ELR (cell line): ENCODE measurements around the gene SIRT3.
"Not testable (repeated sequence)": the region's sequence is repeated elsewhere in the genome, so short reads cannot be mapped to it uniquely, and the experiment has no call there.

Source experiments
- DNase-seq: peaks from one replicate; pipeline ENCODE4 v3.0.0-alpha.2; 2015; ENCODE audit warnings: low read depth

Gene SIRT3

DNA sequence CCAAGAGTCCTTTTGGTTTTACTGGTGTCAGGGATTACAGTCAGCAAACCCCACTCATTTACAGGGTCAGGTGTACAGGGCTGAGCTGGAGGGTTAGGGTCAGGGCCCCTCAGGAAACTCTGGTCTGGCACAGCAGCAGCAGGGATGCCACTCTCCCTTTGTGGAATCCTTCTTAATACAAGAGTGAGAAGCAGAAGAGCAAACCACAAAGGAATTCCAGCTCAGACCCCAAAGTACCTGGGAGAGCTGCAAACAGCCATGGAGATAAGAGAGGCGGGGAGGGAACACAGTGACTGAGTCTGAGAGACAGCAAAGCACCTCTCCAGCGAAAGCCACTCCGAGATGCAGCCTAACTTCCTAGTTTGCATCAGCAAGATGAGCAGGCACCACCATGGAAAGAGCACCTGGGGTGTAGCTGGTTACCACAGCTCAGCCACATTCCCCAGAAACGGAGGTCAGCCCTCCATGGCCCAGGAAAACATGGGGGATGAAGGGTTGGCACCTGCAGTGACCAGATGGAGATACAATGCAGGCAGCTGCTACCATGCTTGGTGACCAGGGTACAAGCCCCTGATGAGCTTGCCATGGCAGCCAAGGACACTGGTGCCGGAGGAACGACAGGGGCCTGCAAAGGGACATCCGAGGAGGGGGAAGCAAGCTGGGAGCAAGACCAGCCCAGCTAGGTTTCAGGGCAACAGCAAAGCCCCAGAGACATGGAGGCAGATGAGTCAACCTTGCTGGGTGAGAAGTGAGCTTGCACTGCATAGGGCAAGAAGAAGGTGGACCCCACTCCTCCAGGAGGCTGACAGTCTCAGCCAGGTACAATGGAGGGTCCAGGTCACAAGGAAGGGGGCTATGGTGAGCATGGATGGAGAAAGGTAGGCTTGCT, 32.8 kb downstream of the SIRT3 start:
- DNase-seq: no peak

DNA sequence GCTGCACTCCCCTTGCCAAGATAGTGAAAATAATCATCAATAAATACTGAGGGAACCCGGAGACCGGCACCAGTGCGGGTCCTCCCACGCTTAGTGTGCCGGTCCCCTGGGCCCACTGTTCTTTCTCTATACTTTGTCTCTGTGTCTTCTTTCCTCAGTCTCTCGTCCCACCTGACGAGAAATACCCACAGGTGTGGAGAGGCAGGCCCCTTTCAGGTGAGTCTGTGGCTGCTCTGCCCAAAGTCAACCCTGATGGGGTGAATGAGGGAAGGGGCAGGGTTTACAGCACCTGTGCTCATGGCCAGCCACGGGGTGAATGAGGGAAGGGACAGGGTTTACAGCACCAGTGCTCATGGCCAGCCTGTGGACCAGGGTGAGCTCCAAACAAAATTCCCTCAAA, 33.7 kb downstream of the SIRT3 start:
- DNase-seq: no peak

GRCh38 chr11:201966-202365, 34.2 kb downstream of the SIRT3 start:
- no peak for DNase-seq

DNA sequence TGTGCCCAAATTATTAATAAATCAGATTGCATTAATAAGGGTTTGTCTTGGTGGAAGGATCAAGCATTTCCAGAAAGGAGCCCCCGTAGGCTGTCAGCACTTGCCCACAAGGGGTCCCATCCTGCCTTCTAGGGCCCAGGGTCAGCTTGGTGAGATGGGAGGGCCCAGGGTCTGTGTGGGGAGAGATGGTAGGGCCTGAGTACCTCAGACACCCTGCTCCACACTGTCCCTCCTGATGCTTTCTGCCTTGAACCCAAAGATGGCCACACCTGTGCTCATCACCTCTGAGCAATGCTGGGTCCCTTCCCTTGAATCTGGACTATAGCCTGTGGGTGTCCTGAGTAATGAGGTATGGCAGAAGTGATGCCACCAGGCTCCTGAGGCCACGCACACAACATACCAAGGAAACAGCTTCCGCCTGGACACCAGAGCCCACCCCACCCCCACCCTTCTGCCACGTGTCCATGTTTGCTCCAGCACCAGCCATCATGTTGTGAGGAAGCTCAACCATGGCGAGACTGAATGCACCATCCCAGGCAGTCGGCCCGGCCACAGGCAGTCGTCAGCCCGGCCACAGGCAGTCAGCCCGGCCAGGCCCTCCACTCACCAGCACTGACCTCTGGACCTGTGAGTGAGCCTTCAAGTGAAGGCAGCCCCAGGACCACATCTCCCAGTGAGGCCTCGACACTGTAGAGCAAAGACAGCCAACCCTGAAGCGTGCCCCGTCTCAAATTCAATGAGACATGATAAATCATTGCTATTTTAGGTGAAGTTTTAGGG, 35.7 kb downstream of the SIRT3 start:
- no peak for DNase-seq

DNA sequence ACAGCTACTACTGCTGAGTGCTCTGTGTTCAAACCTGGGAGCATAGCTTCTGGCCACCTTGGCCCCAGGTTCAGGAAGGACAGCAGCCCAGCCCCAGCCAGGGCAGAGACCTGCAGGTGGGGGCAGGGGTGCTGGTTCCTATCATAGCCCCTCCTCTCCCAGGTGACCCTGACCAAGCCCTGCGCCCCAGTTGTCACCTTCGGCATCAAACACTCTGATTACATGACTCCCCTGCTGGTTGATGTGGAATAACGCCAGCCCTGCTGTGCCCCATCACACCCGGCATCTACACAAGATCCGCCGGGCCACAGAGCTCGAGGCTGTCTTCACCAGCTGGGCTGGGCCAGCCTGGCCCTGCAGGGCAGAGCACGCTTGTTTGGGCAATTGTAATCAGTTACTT, 36.4 kb downstream of the SIRT3 start:
- no peak for DNase-seq

- DNase-seq: no peak
Measured at GRCh38 chr11:199004-199581, 37.0 kb downstream of the SIRT3 start.

- no peak for DNase-seq
Measured at GRCh38 chr11:198236-198806, 37.8 kb downstream of the SIRT3 start.

DNA sequence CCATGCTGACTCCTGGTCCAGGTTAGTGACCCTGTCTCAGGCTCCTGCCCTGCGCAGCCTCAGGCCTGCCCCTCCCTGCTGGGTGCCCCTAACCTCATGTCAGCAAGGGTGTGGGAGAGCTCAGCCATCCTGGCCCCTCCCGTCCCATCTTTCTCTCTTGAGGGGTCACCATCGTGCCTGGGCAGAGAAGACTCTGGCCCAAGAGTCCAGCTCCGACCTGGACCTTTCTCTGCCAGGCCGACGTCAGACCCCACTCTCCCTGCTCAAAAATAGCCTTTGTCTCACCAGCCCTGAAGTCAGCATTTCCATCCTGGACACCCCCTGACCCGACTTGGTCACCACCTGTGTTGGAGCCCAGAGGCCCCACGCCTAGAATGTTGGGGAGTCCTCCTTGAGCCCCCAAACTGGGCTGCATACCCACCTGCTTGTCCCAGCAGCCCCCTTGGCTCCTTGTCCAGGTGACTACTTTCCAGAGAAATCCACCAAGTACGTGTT, 38.4 kb downstream of the SIRT3 start:
- DNase-seq: no peak

- no peak for DNase-seq
Measured at GRCh38 chr11:196786-197731, 39.1 kb downstream of the SIRT3 start.

DNA sequence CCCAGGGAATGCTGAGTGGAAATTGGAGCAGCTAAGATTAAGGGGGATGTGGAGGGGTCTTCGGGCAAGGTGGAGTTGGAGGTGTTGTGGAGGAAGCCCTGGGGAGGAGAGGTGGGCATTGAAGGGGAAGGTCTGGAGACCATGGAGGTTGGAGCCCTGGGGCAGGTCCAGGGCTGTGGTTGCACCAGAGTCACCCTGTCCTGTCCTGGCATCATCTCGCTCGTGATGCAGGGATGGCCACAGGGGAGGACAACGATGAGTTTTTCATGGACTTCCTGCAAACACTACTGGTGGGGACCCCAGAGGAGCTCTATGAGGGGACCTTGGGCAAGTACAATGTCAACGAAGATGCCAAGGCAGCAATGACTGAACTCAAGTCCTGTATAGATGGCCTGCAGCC, 42.7 kb downstream of the SIRT3 start:
- DNase-seq: not testable (repeated sequence)

DNA sequence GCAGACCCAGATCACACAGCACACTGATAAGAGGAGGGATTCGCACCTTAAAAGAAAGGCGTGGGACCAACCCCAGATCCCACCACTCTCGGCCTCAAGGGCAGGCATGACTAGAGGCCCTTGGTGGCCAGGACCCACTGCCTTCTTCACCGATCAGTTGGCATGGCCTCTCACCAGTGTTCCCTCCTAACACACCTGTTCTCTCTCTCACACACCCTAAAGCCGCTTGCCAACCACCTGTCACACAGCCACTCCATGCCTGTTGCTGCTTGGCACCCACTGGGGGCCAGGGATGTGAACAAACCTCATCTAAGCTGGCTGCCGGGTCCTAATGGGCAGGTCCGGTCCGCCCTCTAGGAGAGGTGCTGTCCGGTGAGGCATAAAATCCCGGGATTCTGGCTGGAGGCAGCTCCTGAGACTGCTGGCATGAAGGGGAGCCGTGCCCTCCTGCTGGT, 43.4 kb downstream of the SIRT3 start, which contains the start of gene SCGB1C1:
Gene SCGB1C1 (plus strand): TSS at position 405 of the 455 bp plus-strand sequence. CDS start 22 bp downstream, at position 427.
- not testable (repeated sequence) for DNase-seq

DNA sequence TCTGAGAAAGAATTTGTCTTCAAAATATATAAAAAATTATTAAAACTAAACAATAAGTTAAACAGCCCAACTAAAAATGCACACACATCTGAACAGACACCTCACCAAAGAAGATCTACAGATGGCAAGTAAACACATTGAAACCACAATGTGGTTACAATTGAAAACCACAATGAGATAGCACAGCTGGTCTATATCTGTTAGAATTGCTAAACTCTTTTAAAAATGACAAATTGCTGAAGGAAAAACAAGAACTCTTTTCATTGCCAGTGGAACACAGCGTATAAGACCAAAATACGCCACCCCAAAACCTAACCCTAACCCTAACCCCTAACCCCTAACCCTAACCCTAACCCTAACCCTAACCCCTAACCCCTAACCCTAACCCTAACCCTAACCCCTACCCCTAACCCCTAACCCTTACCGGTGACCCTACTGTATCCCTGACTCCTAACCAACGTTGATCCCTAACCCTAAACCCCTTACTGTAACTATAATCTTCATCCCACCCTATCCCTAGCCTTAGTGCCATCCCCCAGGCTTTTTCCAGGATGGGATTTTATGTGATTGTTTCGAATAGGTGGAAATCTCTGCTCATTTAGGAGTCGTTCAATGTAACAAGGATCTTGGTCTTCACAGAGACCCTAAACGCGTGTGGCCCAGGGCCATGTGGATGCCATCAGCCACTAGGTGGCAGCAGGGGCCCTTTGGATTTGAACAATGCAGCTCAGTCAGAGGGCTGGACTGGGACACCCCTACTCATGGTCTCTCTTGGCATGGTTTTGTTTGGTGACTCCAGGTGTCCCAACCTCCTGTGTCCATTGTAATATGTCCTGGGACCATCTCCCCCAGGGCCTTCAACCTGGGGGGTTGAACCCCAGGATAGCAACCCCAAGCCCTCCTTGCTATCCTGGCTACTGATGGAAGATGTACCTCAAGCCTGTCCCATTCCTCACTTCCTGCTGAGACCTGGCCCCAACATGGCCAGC, 44.4 kb downstream of the SIRT3 start:
- DNase-seq: not testable (repeated sequence)

- not testable (repeated sequence) for DNase-seq
Measured at GRCh38 chr11:190546-190945, 45.6 kb downstream of the SIRT3 start.

DNA sequence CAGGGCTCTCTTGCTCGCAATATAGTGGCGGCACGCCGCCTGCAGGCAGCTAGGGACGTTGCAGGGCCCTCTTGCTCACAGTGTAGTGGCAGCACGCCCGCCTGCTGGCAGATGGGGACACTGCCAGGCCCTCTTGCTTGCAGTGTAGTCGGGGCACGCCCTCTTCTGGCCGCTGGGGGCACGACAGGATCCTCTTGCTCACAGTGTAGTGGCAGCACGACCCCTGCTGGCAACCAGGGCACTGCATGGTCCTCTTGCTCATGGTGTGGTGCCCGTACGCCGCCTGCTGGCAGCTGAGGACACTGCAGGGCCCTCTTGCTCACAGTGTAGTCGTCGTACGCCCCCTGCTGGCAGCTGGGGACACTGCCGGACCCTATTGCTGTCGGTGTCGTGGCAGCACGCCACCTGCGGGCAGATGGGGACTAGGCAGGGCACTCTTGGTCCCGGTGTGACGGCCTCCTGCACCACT, 46.3 kb downstream of the SIRT3 start:
- DNase-seq: not testable (repeated sequence)

GRCh38 chr11:189200-189783, 46.9 kb downstream of the SIRT3 start:
- not testable (repeated sequence) for DNase-seq

- DNase-seq: not testable (repeated sequence)
Measured at GRCh38 chr11:180242-180641, 55.9 kb downstream of the SIRT3 start.
